ENCODE measurements around the gene PTTG2. TPM values are rescaled to one million over a fixed set of nuclear protein-coding genes. Genes with fewer than 3 reads are reported as not detected.
A peak's percentile ranks its signal among the peaks of the same experiment; 100 is the strongest.

PTTG2 gene
- polyA plus RNA-seq, 4 donors: 0.10 TPM; not detected in 3

DNA sequence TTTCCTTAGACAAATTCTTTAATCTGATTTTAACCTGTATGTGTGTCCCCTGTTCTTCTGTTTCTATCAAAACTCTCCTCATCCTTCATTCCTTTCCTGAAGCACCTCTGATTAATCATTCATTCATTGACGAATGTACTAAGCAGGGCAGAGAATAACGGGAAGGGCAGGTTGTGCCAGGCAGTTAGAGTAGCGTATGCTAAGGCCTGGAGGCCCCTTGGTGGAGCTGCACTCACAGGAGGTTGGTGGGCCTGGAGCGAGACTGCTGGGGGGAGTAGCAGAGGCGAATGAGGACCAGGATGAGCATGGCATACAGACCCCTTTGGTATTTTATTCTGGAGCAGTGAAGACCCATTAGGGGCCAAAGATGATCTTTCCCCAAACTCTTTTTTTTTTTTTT lies 22.5 kb downstream of the PTTG2 start:
- no peak for DNase-seq (ENCODE audit: low read depth in 4 of 4, low spot score in 3 of 4)

DNA sequence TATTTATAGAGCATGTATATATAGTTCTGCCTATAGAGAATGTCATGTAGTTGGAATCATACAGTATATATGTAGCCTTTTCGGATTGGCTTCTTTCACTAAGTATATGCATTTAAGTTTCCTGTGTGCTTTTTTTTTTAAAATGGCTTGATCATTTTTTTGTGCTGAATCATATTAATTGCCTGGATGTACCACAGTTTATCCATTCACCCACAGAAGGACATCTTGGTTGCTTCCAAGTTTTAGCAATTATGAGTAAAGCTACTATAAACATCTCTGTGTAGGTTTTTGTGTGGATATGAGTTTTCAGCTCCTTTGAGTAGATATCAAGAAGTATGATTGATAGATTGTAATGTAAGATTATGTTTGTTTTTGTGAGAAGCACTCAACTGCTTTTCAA lies 23.8 kb downstream of the PTTG2 start:
- no peak for DNase-seq (ENCODE audit: low read depth in 4 of 4, low spot score in 3 of 4)

DNA sequence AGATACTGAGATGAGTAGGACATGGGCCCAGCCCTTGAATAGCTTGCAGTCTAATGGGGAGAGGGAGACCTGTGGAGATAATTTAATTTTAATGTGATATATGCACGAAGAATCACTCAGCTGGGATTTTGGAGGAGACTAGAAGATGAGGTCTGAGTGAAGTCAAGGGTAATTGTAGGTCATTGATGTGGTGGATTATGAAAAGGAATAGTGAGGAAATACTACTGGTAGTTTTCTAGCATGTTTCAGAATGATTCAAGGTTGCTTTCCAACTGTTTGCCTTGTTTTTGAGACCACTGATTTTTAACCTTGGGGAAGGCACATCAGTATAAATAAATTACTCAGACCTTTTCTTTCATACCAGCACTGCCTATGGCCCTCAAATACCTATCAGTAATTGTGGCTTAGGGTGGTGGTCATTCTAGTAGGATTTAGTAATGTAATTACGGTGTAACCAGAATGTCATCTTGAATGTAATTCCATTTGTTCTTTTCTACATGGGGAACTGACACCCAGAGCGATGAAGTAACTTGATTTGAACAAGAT lies 25.6 kb downstream of the PTTG2 start:
- no peak for DNase-seq (ENCODE audit: low read depth in 4 of 4, low spot score in 3 of 4)

DNA sequence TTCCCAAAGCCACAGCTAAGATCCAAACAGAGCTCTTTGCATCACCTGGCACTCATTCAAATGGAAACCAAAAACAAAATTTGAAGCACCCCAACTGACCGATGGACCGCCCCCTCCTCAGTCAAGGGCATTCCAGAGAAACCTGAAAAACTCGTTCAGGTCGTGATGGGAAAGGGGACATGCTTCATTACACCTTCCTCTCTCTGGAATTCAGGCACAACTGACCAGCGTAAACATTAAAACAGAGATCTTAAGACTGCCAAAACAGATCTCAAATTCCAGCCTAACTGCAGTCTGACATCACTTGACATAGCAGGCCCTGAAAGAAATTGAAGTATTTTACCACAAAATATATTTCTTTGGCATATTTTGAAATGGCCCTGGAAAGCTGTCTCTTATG lies 28.5 kb downstream of the PTTG2 start:
- DNase-seq (ENCODE audit: low read depth in 4 of 4, low spot score in 3 of 4): peak in 2 of 4 donors; percentile 61 to 71

DNA sequence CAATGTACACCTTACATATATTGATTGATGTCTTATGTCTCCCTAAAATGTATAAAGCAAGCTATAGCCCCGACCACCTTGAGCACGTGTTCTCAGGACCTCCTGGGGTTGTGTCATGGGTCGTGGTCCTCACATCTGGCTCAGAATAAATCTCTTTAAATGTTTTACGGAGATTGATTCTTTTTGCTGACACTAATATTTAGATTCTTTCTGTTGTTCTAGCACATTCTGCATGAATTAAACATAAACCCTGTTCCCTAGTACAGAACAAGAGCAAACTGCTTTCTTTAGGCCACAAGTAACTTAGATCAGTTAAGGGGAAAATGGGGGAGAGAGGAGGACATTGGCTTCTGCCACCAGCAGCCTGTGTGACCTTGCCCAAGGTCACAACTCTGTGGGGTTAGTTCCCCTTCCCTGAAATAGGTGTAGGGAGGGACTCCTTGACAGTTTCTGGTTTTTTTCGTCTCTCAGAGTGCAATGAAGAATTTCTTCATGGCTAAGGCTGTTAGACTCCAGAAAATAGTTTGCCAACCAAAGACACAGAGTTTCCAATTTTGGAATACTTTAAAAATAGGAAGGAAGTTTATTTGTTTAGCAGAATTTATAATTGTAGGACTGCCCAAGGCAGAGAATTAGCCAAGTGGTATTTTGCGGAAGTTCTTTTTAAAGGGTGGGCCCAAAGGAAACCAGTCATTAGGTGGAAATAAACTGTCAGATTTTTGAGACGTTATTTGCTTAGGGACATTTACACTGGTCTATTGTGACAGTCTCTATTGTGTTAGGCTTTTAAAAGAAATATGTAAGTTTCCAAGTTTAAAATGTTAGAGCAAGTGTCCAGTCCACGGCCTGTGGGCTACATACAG lies 29.4 kb downstream of the PTTG2 start:
- DNase-seq (ENCODE audit: low read depth in 4 of 4, low spot score in 3 of 4): no peak

DNA sequence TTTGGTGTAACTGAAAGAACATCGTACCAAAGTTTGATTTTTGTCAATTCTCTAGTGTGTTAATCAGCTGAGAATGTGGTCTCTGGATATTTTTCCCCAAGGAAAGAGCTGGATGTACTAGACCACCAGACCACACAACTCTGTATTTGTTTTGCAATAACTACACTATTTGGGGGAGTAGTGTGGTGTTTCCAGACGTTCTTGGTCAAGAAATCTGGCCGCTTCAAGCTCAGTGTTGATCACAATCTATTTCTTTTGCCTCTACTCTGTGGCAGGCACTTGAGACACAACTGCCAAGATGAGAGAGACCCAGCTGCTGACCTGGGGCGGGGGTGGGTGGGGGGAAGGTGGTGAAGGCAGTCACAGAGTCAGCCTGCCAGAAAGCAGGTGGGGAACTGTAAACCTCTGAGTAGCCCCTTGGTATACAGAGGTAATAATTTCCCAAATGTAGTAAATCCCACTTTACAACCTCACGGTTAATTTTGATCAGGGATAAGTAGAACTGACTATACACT lies 30.6 kb downstream of the PTTG2 start:
- DNase-seq (ENCODE audit: low read depth in 4 of 4, low spot score in 3 of 4): no peak

DNA sequence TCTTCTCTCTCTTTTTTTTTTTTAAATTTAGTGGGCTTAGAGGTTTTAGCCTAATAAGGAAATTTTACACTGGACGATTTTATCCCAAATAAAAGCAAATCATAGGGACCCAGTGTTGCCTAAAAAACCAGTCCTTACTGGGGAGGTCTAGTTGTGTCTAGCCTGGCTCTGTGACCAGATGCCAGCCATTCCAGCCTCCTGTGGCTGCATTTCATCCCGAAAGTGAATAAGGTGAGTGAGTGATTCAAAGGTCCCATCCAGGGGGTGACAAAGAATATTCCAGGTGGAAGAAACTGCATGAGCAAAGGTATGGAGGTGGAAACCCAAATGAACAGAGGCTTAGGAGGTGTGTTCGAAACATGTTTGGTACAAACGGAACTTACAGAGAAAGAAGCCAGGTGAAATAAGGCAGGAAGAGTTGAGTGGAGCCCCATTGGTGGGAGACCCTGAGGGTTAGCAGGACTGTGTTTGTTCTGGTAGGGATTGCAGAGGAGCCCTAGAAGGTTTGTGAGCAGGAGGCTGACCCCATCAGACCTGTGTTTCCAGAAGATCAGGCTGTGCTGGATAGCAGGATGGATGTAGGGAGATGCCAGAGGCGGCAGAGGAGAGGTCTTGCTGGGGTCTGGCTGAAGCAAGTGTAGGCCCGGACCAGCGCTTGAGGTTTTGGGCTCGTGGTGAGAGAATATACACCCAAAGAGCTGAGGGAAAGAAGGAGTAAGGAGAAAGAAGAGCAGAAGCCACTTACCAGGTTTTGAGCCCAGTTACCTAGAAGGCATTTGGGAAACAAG lies 31.6 kb downstream of the PTTG2 start:
- DNase-seq (ENCODE audit: low read depth in 4 of 4, low spot score in 3 of 4): no peak

DNA sequence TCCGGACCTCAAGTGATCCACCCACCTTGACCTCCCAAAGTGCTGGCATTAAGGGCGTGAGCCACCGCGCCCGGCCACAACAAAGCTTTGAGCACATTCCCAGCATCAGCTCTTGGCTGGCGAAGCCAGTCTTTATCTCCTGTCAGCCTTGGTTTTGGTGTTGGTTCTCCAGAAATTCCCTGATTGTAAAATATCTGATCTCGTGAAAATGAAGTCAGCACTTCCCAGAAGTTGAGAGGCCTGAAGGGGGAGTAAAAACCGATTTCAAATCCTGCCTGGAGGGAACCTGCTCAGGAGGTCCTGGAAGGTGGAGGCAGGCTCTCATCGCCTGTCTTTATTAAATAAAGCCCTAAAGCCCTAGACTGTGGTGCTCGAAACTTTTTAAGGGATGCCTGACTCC lies 33.6 kb downstream of the PTTG2 start:
- DNase-seq (ENCODE audit: low read depth in 4 of 4, low spot score in 3 of 4): no peak

DNA sequence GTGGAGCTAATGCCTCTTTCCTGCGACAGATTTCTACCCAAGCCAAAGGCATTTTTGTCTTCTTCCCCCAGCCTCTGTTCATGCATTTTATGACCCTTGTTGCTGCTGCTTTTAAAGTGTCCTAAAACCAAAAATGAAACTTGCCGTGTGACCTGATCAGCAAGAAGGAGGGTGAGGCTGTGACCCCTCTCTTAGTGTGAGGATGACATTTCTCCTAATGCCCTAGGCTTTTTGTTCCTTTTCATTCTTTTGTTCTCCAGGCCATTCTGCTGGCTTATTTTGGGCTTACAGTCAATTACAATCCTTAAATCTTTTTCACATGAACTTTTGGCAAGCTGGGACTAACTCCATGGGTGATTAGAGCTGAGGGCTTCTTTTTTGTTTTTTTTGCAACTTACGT lies 34.4 kb downstream of the PTTG2 start:
- DNase-seq (ENCODE audit: low read depth in 4 of 4, low spot score in 3 of 4): no peak

DNA sequence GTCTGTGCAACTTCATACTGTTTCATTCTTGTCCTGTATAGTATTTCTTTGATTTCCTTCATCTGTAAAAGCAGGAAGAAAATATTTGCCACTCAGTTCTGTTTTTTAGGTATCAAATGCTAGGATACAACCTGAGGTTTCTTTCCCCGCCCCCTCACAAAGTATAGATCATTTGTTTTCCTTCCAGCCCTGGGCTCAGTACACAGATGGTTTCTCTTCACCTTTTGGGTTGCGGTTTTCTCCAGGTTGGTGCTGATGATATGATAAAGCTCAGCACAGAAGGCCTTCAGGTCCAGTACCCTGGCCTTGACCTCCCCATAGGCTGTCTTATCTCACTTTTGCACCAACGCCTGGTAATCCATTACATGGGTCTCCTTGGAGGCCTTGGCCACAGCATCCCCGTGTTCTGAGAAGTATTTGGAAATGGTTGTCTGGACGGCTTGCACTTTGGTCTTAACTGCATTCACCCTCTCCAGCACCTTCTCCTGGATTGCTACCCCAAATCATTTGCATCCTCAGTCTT lies 35.2 kb downstream of the PTTG2 start:
- no peak for DNase-seq (ENCODE audit: low read depth in 4 of 4, low spot score in 3 of 4)

DNA sequence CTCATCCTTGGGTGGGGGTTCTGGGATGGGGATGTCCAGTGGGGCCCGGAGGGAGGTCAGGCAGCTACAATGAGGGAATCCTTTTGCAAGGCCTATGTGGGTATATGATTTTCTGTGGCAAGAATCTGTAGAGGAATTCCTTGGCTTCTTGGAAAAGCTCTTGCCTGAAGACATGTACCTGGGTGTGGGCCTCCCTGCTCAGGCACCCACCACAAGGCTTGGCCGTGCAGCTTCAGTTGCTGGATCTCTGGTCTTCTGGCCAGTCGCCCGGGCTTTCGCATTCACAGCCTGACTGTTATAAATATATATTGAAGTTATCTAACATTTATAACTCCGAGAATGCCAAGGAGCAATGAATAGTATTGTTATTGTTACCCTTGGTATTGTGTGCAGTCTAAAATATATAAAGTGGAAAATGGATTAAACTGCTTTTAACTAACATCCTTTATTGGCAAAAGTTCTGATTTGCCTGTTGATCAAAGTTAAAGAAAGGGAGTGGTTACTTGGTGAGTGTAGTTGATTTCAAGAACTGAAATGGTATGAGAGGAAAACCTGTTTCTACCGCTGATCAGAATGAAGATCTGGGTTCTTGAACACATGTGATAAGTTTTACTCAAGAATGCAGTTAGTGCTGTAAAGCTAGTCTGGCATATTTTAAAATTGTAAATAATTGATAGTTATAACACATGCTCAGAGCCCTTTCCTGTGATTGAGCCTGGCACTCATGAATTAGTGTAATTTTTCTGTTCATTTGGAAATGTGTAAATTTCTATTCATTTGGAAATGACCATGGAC lies 36.0 kb downstream of the PTTG2 start:
- no peak for DNase-seq (ENCODE audit: low read depth in 4 of 4, low spot score in 3 of 4)

DNA sequence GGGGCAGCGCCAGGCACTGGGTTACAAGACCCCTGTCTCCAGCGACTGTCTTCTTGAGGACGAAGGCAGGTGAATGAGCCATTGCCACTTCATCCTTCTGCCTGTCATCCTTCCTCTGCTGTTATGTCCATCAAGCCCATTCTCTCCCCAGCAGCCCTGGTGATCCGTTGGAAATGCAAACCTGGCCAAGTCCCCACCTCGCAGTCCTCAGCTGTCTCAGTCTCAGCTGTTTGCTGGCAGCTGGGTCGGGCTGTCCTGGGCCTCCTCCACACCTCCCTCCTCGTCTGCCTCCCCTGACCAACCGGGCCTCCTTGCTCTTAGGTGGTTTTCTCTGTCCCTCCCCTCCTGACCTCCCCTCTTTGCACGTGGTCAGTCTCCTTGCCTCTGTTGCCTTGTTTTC lies 38.0 kb downstream of the PTTG2 start:
- DNase-seq (ENCODE audit: low read depth in 4 of 4, low spot score in 3 of 4): no peak

DNA sequence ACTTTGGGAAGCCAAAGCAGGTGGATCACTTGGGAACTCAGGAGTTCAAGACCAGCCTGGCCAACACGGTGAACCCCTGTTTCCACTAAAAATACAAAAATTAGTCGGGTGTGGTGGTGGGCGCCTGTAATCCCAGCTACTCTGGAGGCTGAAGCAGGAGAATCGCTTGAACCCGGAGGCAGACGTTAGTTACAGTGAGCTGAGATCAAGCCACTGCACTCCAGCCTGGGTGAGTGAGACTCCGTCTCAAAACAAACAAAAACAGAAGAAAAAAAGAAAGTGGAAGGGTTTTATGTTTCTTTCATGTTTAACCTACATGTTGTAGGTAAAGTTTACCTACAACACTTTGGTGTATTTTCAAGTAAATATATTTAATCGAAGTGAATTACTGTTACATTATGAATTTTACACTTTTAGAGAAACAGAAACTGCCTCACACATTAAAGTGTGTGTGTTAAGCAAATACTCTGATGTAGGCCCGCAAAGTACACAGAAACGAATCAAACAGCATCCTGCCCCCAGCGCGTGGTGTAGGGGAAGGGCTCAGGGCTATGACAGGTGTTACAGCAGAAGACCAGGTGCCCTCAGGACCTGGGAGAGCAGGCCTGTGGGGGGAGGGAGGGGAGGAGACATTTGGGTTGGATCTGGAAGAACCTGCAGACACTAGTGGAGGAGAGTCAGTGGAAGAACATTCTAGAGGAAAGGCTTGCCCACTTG lies 39.0 kb downstream of the PTTG2 start:
- no peak for DNase-seq (ENCODE audit: low read depth in 4 of 4, low spot score in 3 of 4)

DNA sequence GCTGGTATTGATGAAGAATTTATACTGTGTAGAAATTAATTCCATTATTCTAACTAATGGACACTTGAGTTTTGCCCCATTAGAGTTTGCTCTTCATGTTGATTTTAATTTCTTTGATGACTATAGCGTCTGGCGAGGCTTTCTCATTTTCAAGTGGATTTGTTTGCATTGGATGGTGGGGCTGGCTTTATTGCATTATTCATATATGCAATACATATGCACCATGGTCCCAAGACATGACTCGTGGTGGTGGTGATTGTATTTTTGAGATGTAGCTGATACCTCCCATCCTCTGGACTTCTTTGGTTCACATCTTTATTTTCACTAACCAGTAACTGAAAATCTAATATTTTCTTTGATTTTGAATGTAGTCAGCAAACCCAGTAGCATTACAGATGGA lies 39.8 kb downstream of the PTTG2 start:
- DNase-seq (ENCODE audit: low read depth in 4 of 4, low spot score in 3 of 4): no peak

DNA sequence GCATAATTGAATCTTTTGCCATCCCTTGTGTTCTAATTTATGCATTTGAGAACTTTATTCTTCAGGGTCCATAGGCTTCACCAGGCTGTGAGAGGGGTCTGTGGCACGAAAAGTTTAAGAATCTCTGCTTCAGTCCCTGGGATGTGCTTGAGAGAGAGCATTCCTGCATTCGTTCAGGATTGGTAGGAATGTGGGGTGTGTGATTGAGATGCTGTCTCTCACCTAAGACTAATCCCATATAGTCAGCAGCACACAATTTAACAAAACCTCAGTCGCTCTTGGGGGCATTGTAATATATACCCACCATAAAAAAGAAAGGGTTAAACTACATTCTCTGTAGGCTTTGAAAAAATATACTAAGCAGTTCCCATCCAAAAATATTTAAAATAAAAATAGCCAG lies 41.7 kb downstream of the PTTG2 start:
- no peak for DNase-seq (ENCODE audit: low read depth in 4 of 4, low spot score in 3 of 4)

DNA sequence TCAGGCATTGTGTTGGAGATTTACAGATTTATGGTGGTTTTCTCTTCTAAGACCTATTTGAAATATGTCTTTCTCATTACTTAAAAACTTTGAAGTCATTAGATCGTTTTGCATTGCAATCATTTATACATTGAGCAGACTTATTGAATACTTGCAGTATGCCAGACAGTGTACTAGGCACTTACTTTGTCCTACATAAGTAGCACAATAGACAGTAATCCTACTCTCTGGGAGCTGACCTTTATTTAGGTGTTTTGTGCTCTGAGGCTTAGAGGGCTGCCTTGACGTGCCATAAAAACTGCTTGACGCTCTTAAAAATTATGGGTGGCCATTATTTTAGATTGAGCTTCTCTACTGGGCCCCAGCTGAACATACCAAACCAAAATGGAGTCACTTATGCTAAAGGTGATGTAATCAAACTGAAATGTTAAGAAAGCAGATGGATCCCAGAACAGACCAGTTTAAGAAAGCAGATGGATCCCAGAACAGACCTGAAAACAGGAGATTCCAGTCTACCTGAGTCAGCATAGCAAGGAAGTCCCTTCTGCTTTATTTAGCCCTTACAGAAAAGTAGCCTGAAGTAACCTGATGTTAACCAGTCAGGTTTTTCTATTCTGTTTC lies 42.4 kb downstream of the PTTG2 start:
- DNase-seq (ENCODE audit: low read depth in 4 of 4, low spot score in 3 of 4): no peak

DNA sequence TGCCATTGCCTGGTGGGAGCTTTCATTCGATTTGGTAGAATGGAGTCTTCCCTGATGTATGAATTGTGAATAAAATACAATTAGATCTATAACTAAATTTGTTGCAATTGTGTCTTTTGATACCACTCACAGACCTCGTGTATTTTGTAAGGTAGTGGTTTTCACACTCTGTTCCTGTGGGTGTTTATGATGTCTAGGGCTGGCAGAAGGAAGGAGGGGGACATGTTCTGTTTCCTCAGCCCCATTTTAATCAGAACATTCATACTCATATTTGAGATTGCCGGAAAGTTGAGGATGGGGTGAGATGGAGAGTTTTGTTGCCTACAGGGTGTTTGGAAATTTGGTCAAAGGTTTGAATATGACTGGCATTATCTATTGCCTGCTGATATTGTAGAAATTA lies 42.9 kb downstream of the PTTG2 start:
- DNase-seq (ENCODE audit: low read depth in 4 of 4, low spot score in 3 of 4): no peak

DNA sequence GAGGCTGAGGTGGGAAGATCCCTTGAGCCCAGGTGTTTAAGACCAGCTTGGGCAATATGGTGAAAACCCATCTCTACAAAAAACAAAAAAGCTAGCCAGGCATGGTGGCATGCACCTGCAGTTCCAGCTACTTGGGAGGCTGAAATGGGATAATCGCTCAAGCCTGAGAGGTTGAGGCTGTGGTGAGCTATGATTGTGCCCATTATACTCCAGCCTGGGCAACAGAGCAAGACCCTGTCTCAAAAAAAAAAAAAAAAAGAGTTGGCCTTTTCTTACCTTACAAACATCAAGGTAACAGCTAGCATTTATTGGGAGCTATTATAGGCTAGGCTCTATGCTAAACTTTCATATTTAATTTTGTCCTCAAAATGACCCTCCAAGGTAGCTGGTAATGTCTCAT lies 43.4 kb downstream of the PTTG2 start:
- DNase-seq (ENCODE audit: low read depth in 4 of 4, low spot score in 3 of 4): no peak

DNA sequence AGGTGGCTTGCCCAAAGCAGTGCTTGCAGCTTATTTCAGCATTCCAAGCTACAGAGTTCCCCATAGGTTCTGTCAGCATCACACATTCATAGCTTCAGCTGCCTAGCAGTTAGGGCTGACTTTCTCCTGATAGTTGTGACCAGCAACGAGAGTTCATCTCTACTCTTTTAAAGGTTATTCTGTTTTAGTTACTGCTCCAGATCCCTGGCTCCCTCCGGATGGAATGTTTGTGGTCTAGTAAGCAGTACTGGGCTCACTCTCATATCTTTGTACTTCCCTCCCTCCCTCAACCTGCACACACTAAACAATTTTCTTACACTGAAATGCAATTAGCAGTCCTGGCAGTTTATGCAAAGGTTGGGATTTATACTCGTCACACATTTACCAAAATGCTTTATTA lies 43.9 kb downstream of the PTTG2 start:
- DNase-seq (ENCODE audit: low read depth in 4 of 4, low spot score in 3 of 4): no peak
